GM06990 (cell line): ENCODE results near the gene HNRNPR.

Experiments
- DNase-seq: peaks from one replicate; pipeline ENCODE4 v3.0.0-alpha.2; 2011; ENCODE audit not compliant: insufficient read length; ENCODE audit errors: extremely low read depth
- H3K27me3 ChIP-seq: replicated peaks from 2 replicates; pipeline ENCODE4 v1.6.0; 2011; ENCODE audit warnings: low read length; ENCODE audit not compliant: control insufficient read depth, insufficient read depth
- H3K36me3 ChIP-seq: 2 replicates; pipeline ENCODE4 v1.5.1; 2011; ENCODE audit warnings: low read length; ENCODE audit not compliant: control insufficient read depth, insufficient read depth
- H3K4me3 ChIP-seq: replicated peaks from 2 replicates; pipeline ENCODE4 v1.5.1; 2011; ENCODE audit warnings: low read depth, mild to moderate bottlenecking, control low read depth, low read length
- TF ChIP-seq, protein P1 (sequence below): IDR thresholded peaks from 2 replicates; pipeline ENCODE4 v1.5.1; 2011; ENCODE audit warnings: low read length, control low read depth, mild to moderate bottlenecking, inconsistent platforms; ENCODE audit not compliant: insufficient read depth, poor library complexity, severe bottlenecking

The HNRNPR gene

DNA sequence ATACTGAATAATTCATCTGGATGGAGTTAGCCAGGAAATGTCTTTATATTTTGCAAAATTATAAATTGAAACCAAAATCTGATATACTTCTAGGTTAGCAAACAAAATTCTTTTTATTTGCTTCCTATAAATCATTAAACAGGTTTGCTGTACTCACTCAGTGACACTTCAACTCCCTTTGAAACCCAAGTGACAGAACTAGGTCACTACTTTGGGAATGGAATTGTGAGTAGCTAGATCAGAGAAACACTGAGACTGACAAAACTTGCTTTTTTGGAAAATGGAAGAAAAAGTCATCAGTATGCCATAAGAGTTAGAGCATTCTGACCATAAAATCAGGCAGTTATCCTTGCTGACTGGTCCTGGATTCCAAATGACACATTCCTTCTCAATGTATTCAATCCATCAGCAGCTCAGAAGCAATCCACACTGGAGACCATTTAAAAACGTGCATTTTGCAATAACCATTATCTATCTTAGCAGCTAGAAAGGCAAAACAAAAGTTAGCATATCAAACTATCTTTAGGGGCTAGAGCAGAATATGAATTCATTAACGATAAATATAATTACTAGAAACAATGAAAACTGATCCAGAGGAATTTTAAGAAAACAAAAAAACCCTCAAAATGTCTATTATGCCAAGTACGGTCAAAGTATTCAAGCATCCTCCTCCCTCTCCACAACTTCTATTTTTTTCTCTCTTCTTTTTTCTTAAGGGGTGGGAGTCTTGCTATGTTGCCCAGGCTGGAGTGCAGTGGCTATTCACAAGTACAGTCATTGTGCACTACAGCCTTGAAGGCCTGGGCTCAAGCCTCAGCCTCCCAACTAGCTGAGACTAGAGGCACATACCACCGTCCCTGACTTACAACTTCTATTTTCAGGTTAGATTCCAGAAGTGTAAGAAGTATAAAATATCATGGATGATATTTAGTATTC is 60.1 kb downstream of the HNRNPR start:
- TF ChIP-seq, protein P1, sequence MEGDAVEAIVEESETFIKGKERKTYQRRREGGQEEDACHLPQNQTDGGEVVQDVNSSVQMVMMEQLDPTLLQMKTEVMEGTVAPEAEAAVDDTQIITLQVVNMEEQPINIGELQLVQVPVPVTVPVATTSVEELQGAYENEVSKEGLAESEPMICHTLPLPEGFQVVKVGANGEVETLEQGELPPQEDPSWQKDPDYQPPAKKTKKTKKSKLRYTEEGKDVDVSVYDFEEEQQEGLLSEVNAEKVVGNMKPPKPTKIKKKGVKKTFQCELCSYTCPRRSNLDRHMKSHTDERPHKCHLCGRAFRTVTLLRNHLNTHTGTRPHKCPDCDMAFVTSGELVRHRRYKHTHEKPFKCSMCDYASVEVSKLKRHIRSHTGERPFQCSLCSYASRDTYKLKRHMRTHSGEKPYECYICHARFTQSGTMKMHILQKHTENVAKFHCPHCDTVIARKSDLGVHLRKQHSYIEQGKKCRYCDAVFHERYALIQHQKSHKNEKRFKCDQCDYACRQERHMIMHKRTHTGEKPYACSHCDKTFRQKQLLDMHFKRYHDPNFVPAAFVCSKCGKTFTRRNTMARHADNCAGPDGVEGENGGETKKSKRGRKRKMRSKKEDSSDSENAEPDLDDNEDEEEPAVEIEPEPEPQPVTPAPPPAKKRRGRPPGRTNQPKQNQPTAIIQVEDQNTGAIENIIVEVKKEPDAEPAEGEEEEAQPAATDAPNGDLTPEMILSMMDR: no peak
- Histone ChIP-seq H3K36me3 (peaks cover 9% of the 10 kb centered on the region), H3K27me3 (no peaks in the 10 kb centered on the region), H3K4me3 (no peak overlapping the region)
- DNase-seq: no peak

DNA sequence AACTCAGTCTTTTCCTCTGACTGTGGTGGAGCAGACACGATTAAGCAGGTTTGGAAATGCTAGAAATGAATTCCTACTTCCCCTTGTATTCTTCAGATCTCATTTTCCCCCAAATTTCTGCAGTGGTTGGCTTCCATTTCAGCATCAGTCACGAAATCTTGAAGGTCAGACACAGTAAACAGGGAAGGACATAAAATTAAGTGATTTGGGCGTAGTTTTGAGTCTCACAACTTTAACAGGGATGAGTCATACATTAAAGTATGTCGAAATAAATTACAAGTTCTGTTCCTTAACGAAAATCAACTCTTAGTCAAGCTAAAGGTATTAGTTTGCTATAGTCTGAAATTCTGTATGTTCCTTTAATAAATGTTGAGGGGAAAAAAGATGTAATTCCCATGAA is 61.1 kb downstream of the HNRNPR start:
- no peaks in the 10 kb centered on the region for H3K27me3 ChIP-seq
- peaks cover 9% of the 10 kb centered on the region for H3K36me3 ChIP-seq
- no peak for DNase-seq
- no peak overlapping the region for H3K4me3 ChIP-seq
- TF ChIP-seq, protein P1: no peak

DNA sequence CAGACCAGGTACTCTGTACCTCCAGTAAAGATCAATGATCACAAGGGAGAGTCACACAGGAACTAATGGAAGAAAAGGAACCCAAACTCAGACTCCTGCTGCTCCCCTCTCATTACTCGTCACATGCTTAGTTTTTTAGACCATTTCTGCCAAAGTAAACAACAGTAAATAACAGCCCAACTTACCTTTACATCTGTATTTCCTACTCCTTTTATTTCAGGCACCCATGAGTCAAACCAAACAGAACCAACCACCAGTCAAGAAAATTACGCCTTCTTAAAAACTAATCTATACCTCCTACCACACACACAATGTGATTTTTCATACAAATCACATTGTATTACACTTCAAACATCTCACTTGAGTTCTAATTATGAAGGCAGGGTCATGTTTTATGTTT is 65.4 kb downstream of the HNRNPR start:
- peaks cover 2% of the 10 kb centered on the region for H3K36me3 ChIP-seq
- DNase-seq: no peak
- no peak overlapping the region for H3K4me3 ChIP-seq
- H3K27me3 ChIP-seq: no peaks in the 10 kb centered on the region
- TF ChIP-seq, protein P1: no peak

DNA sequence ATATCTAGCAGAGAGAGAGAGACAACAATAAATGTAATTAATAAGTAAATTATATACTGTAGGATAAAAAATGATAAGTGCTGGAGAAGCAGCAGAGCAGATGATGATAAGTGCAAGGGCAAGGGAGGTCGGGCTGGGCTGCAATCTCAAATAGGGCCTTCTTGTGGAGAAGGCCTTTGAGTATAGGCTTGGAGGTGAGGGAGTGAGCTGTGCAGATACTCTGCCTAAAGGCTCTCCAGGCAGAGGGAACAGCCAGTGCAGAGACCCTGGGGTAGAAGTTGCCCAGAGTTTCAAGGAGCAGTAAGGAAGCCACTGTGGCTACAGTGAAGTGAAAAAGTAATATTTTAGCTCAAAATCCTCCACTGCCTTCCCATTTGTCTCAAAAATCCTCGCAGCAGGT is 67.6 kb downstream of the HNRNPR start:
- Histone ChIP-seq H3K36me3 (peaks cover 2% of the 10 kb centered on the region), H3K4me3 (no peak overlapping the region), H3K27me3 (no peaks in the 10 kb centered on the region)
- TF ChIP-seq, protein P1: no peak
- DNase-seq: no peak

DNA sequence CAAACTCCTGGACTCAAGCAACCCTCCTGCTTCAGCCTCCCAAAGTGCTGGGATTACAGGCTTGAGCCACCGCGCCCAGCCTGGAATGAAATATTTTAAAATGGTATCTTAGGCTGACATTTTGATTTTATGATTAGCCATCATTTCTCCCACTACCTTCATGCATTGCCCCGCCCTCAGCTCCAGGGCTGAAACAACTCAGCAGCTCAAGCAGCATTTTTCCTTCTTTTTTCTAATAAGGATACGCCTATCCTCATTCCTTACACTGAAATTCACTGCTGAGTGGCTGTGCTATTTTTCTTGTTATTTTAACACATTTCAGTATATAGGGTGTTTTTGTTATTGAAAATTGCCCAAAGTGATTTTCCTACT is 70.0 kb downstream of the HNRNPR start:
- DNase-seq: no peak
- TF ChIP-seq, protein P1: no peak
- Histone ChIP-seq H3K27me3 (no peaks in the 10 kb centered on the region), H3K4me3 (no peak overlapping the region), H3K36me3 (no peaks in the 10 kb centered on the region)
